Breast epithelium (tissue), 3 donors: ENCODE data around the gene C22orf15.

Experiments used
- POLR2A ChIP-seq: fragments of 450-650 bp; IDR thresholded peaks from one replicate; pipeline ENCODE4 v1.6.1; 2016; ENCODE audit warnings: antibody characterized with exemption, mild to moderate bottlenecking, moderate library complexity
- POLR2AphosphoS5 ChIP-seq, 3 donors: sonication (generic); formaldehyde crosslinking; IDR thresholded peaks; one replicate each; pipeline ENCODE4 v1.6.1; 2017; ENCODE audit warnings: antibody characterized with exemption in 3 of 3
- TF ChIP-seq, protein P1 (sequence below), 3 donors: fragments of 450-650 bp; IDR thresholded peaks; one replicate each; pipeline ENCODE4 v1.5.1; 2016 to 2017; ENCODE audit warnings: antibody characterized with exemption in 3 of 3, mild to moderate bottlenecking in 3 of 3, moderate library complexity in 3 of 3

DNA sequence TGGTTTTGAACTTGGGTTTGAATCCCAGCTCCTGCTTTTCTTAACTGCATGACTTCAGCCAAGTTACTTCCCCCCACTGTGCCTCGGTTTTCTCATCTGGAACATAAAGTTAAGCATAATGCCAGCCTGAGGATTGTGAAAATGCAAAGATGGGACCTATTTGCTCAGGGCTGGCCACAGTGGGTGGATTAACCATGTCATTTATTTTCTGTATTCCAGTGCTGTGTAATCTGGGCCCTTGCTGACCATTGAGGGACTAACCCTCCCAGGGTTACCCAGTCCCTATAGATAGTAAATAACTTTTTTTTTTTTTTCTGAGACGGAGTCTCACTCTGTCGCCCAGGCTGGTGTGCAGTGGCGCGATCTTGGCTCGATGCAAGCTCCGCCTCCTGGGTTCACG is 7.1 kb upstream of the C22orf15 start:
- TF ChIP-seq, protein P1, sequence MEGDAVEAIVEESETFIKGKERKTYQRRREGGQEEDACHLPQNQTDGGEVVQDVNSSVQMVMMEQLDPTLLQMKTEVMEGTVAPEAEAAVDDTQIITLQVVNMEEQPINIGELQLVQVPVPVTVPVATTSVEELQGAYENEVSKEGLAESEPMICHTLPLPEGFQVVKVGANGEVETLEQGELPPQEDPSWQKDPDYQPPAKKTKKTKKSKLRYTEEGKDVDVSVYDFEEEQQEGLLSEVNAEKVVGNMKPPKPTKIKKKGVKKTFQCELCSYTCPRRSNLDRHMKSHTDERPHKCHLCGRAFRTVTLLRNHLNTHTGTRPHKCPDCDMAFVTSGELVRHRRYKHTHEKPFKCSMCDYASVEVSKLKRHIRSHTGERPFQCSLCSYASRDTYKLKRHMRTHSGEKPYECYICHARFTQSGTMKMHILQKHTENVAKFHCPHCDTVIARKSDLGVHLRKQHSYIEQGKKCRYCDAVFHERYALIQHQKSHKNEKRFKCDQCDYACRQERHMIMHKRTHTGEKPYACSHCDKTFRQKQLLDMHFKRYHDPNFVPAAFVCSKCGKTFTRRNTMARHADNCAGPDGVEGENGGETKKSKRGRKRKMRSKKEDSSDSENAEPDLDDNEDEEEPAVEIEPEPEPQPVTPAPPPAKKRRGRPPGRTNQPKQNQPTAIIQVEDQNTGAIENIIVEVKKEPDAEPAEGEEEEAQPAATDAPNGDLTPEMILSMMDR (IDR thresholded peaks at IDR 0.05): no peak
- TF ChIP-seq POLR2AphosphoS5 (IDR thresholded peaks at IDR 0.05) (no peak), POLR2A (no peak)
